ENCODE measurements around the gene SHISA7.

SHISA7 gene

GRCh38 chr19:55446060-55446459, 3.0 kb upstream of the SHISA7 start:
- CTCF ChIA-PET: interaction anchor here (0.6 to 2.0 kb wide), 3 partner anchors 7 to 107 kb away, joined by 3 to 6 read pairs (median 3); no protein-coding TSS in a partner anchor
- TF ChIP-seq ZNF132 (tag by site-specific recombination; IDR thresholded peaks at IDR 0.05; ENCODE audit: borderline replicate concordance) (no peak), ZSCAN18 (tag by site-specific recombination; IDR thresholded peaks at IDR 0.05) (no peak)
- no peak overlapping the region for H3K27ac ChIP-seq (ENCODE audit: extremely low read depth, low read depth, low read length)
- H3K4me1 ChIP-seq (ENCODE audit: control insufficient read depth, insufficient read depth, low read length): 0 out of 2 replicates have a peak, but pooled peaks cover 3% of the 10 kb centered on the region
- H3K9me3 ChIP-seq (ENCODE audit: control insufficient read depth, insufficient read depth, low read depth, low read length): no peaks in the 10 kb centered on the region
- POLR2A ChIA-PET: no interaction called here
- no peaks in the 10 kb centered on the region for H3K36me3 ChIP-seq (ENCODE audit: control insufficient read depth in 2 of 2, insufficient read depth in 1 of 2, low read length in 2 of 2)
- no peak overlapping the region for H3K4me3 ChIP-seq (ENCODE audit: low read depth, low read length)

DNA sequence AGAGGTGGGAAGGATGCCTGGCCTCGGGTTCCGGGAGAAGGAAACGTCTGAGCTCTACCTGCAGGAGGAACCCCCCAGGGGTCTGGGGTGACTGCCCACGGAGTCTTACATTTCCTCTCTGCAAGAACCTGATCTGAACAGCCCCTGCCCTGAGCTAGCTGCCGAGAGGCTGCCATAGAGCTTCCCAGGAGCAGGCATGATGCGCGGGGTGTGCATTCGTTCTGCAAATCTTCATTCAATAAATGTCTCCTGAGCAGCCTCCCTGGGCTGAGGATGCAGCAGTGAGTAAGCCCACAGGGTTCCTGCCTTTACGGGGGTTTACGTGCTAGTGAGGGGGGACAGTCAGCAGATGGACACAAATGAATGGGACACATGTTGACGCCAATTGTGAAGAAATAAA, 1.5 kb upstream of the SHISA7 start:
- no peak overlapping the region for H3K27ac ChIP-seq (ENCODE audit: extremely low read depth, low read depth, low read length)
- no peaks in the 10 kb centered on the region for H3K9me3 ChIP-seq (ENCODE audit: control insufficient read depth, insufficient read depth, low read depth, low read length)
- ChIA-PET POLR2A (interaction anchor here (0.6 to 1.3 kb wide), 4 partner anchors 32 to 294 kb away, joined by 3 to 6 read pairs (median 4); partner anchors contain the start of genes KMT5C and ZNF628), CTCF (interaction anchor here (0.6 to 2.0 kb wide), 5 partner anchors 9 to 143 kb away, joined by 3 to 10 read pairs (median 4); no protein-coding TSS in a partner anchor)
- 0 out of 2 replicates have a peak, but pooled peaks cover 3% of the 10 kb centered on the region for H3K4me1 ChIP-seq (ENCODE audit: control insufficient read depth, insufficient read depth, low read length)
- no peak overlapping the region for H3K4me3 ChIP-seq (ENCODE audit: low read depth, low read length)
- TF ChIP-seq ZBTB6 (tag by site-specific recombination; IDR thresholded peaks at IDR 0.05): peak; percentile 35; the same call in 1 of the 2 replicates
- TF ChIP-seq ZBTB1 (tag by site-specific recombination; IDR thresholded peaks at IDR 0.05): no peak
- H3K36me3 ChIP-seq (ENCODE audit: control insufficient read depth in 2 of 2, insufficient read depth in 1 of 2, low read length in 2 of 2): no peaks in the 10 kb centered on the region

GRCh38 chr19:55443824-55444480, 852 bp upstream of the SHISA7 start:
- H3K27ac ChIP-seq (ENCODE audit: extremely low read depth, low read depth, low read length): no peak overlapping the region
- H3K36me3 ChIP-seq (ENCODE audit: control insufficient read depth in 2 of 2, insufficient read depth in 1 of 2, low read length in 2 of 2): no peaks in the 10 kb centered on the region
- POLR2A ChIA-PET: interaction anchor here (0.6 to 1.3 kb wide), 5 partner anchors 10 to 293 kb away, joined by 3 to 6 read pairs (median 4); partner anchors contain the start of genes KMT5C and ZNF628
- CTCF ChIA-PET: interaction anchor here (0.6 to 2.0 kb wide), 5 partner anchors 10 to 142 kb away, joined by 3 to 10 read pairs (median 4); no protein-coding TSS in a partner anchor
- TF ChIP-seq GFI1B (tag by site-specific recombination; IDR thresholded peaks at IDR 0.05): no peak
- no peak for TF ChIP-seq KLF7 (tag by site-specific recombination; IDR thresholded peaks at IDR 0.05; ENCODE audit: borderline replicate concordance)
- TF ChIP-seq ZNF157 (tag by site-specific recombination; IDR thresholded peaks at IDR 0.05): no peak
- TF ChIP-seq ZIC2 (tag by site-specific recombination; IDR thresholded peaks at IDR 0.05): 0 out of 2 replicates have a peak, but pooled peaks have one; percentile 17
- TF ChIP-seq ZBTB48 (tag by site-specific recombination; IDR thresholded peaks at IDR 0.05): 0 out of 2 replicates have a peak, but pooled peaks have one; percentile 35
- no peak for TF ChIP-seq ZNF513 (tag by site-specific recombination; IDR thresholded peaks at IDR 0.05)
- no peak overlapping the region for H3K4me3 ChIP-seq (ENCODE audit: low read depth, low read length)
- no peaks in the 10 kb centered on the region for H3K9me3 ChIP-seq (ENCODE audit: control insufficient read depth, insufficient read depth, low read depth, low read length)
- 0 out of 2 replicates have a peak, but pooled peaks cover 3% of the 10 kb centered on the region for H3K4me1 ChIP-seq (ENCODE audit: control insufficient read depth, insufficient read depth, low read length)

- peaks cover 3% of the 10 kb centered on the region; the same call in 1 of the 2 replicates for H3K4me1 ChIP-seq (ENCODE audit: control insufficient read depth, insufficient read depth, low read length)
- no peak overlapping the region for H3K27ac ChIP-seq (ENCODE audit: extremely low read depth, low read depth, low read length)
- CTCF ChIA-PET: interaction anchor here (1.7 kb wide), 1 partner anchor 24 kb away, joined by 5 read pairs; no protein-coding TSS in a partner anchor
- H3K4me3 ChIP-seq (ENCODE audit: low read depth, low read length): 0 out of 2 replicates have a peak overlapping the region, but pooled peaks have one; percentile 3
- POLR2A ChIA-PET: interaction anchor here (0.6 kb wide), 1 partner anchor 33 kb away, joined by 5 read pairs; no protein-coding TSS in a partner anchor
- H3K9me3 ChIP-seq (ENCODE audit: control insufficient read depth, insufficient read depth, low read depth, low read length): no peaks in the 10 kb centered on the region
- TF ChIP-seq MEIS1 (CRISPR knock-in tag; IDR thresholded peaks at IDR 0.05; ENCODE audit: borderline replicate concordance) (no peak), ZNF132 (tag by site-specific recombination; IDR thresholded peaks at IDR 0.05; ENCODE audit: borderline replicate concordance) (no peak), ZNF311 (tag by site-specific recombination; IDR thresholded peaks at IDR 0.05; ENCODE audit: borderline replicate concordance) (no peak), EGR2 (tag by site-specific recombination; IDR thresholded peaks at IDR 0.05; ENCODE audit: low read depth) (no peak), ZNF837 (tag by site-specific recombination; IDR thresholded peaks at IDR 0.05) (no peak), HOXA7 (CRISPR knock-in tag; IDR thresholded peaks at IDR 0.05; ENCODE audit: borderline replicate concordance) (no peak), ZNF354C (tag by site-specific recombination; IDR thresholded peaks at IDR 0.05; ENCODE audit: borderline replicate concordance, low read depth) (no peak), ZNF629 (tag by site-specific recombination; IDR thresholded peaks at IDR 0.05) (no peak)
- H3K36me3 ChIP-seq (ENCODE audit: control insufficient read depth in 2 of 2, insufficient read depth in 1 of 2, low read length in 2 of 2): no peaks in the 10 kb centered on the region
These were observed 633 bp downstream of the SHISA7 start for GRCh38 chr19:55442372-55442961.
